SK-N-SH treated with all-trans-retinoic acid at 6 μM for 48 hours (cell line): Measurements from ENCODE around the gene AKAP13.

Source experiments
- ATAC-seq: fragments of 200-7000 bp; cut with Tn5 transposase; 3 replicates; pipeline ENCODE4 v1.9.1; 2020; ENCODE audit warnings: mild to moderate bottlenecking, moderate library complexity
- ARNTL ChIP-seq: fragments of 450-650 bp; formaldehyde crosslinking; IDR thresholded peaks from 2 replicates; pipeline ENCODE4 v1.5.0; 2020; ENCODE audit warnings: low read depth, mild to moderate bottlenecking, moderate library complexity, borderline replicate concordance
- BACH2 ChIP-seq: fragments of 250-450 bp; sonication (Bioruptor Pico); IDR thresholded peaks from 2 replicates; pipeline ENCODE4 v1.9.0; 2021; ENCODE audit warnings: mild to moderate bottlenecking, borderline replicate concordance
- CSDC2 ChIP-seq: fragments of 250-450 bp; sonication (Bioruptor Pico); IDR thresholded peaks from 2 replicates; pipeline ENCODE4 v1.5.0; 2020; ENCODE audit warnings: mild to moderate bottlenecking, moderate library complexity
- ESRRG ChIP-seq: fragments of 250-450 bp; sonication (Bioruptor Pico); IDR thresholded peaks from 2 replicates; pipeline ENCODE4 v1.6.1; 2021; ENCODE audit warnings: mild to moderate bottlenecking
- GLIS3 ChIP-seq: fragments of 250-450 bp; sonication (Bioruptor Pico); IDR thresholded peaks from 2 replicates; pipeline ENCODE4 v1.5.0; 2020; ENCODE audit warnings: mild to moderate bottlenecking, moderate library complexity
- ISL1 ChIP-seq: fragments of 250-450 bp; sonication (Bioruptor Pico); IDR thresholded peaks from 2 replicates; pipeline ENCODE4 v2.1.2; 2022; ENCODE audit warnings: mild to moderate bottlenecking, moderate library complexity
- OSR1 ChIP-seq: fragments of 250-450 bp; sonication (Bioruptor Pico); IDR thresholded peaks from 2 replicates; pipeline ENCODE4 v1.8.0; 2022; ENCODE audit warnings: moderate library complexity, mild to moderate bottlenecking, inconsistent platforms
- PATZ1 ChIP-seq: fragments of 250-450 bp; sonication (Bioruptor Pico); IDR thresholded peaks from 2 replicates; pipeline ENCODE4 v1.8.0; 2020; ENCODE audit warnings: mild to moderate bottlenecking, moderate library complexity, borderline replicate concordance
- PPARA ChIP-seq: fragments of 250-450 bp; sonication (Bioruptor Pico); IDR thresholded peaks from 2 replicates; pipeline ENCODE4 v1.5.0; 2020; ENCODE audit warnings: mild to moderate bottlenecking, borderline replicate concordance
- RARB ChIP-seq: fragments of 250-450 bp; sonication (Bioruptor Pico); IDR thresholded peaks from 2 replicates; pipeline ENCODE4 v1.8.0; 2021; ENCODE audit warnings: mild to moderate bottlenecking, moderate library complexity
- SNAI2 ChIP-seq: fragments of 250-450 bp; sonication (Bioruptor Pico); IDR thresholded peaks from 2 replicates; pipeline ENCODE4 v1.5.0; 2020; ENCODE audit warnings: mild to moderate bottlenecking, moderate library complexity
- TCF4 ChIP-seq: fragments of 250-450 bp; sonication (Bioruptor Pico); IDR thresholded peaks from 2 replicates; pipeline ENCODE4 v1.8.0; 2021; ENCODE audit warnings: mild to moderate bottlenecking, moderate library complexity, borderline replicate concordance
- TOX ChIP-seq: fragments of 250-450 bp; sonication (Bioruptor Pico); IDR thresholded peaks from 2 replicates; pipeline ENCODE4 v1.8.0; 2021; ENCODE audit warnings: mild to moderate bottlenecking, moderate library complexity, borderline replicate concordance
- ZC3H10 ChIP-seq: fragments of 250-450 bp; sonication (Bioruptor Pico); IDR thresholded peaks from 2 replicates; pipeline ENCODE4 v1.5.1; 2021; ENCODE audit warnings: mild to moderate bottlenecking, moderate library complexity
- ZFP3 ChIP-seq: fragments of 250-450 bp; sonication (Bioruptor Pico); IDR thresholded peaks from 2 replicates; pipeline ENCODE4 v1.5.0; 2020; ENCODE audit warnings: mild to moderate bottlenecking, moderate library complexity
- ZFP30 ChIP-seq: fragments of 450-650 bp; formaldehyde crosslinking; IDR thresholded peaks from 2 replicates; pipeline ENCODE4 v1.5.0; 2022; ENCODE audit warnings: mild to moderate bottlenecking, moderate library complexity
- ZNF565 ChIP-seq: fragments of 450-650 bp; formaldehyde crosslinking; conservative IDR thresholded peaks from 2 replicates; pipeline ENCODE4 v1.5.0; 2020; ENCODE audit warnings: low read depth, mild to moderate bottlenecking, moderate library complexity
- ZNF70 ChIP-seq: fragments of 450-650 bp; formaldehyde crosslinking; IDR thresholded peaks from 2 replicates; pipeline ENCODE4 v1.5.0; 2020; ENCODE audit warnings: mild to moderate bottlenecking, moderate library complexity
- TF ChIP-seq, protein P1 (sequence below): fragments of 250-450 bp; sonication (Bioruptor Pico); IDR thresholded peaks from 2 replicates; pipeline ENCODE4 v1.8.0; 2021; ENCODE audit warnings: low read depth, mild to moderate bottlenecking, moderate library complexity, borderline replicate concordance
- TF ChIP-seq, protein P2 (sequence below): fragments of 250-450 bp; sonication (Bioruptor Pico); IDR thresholded peaks from 2 replicates; pipeline ENCODE4 v1.5.0; 2020; ENCODE audit warnings: mild to moderate bottlenecking, moderate library complexity

The AKAP13 gene

GRCh38 chr15:85563328-85563727 lies 182.9 kb downstream of the AKAP13 start:
- ATAC-seq = no peak

DNA sequence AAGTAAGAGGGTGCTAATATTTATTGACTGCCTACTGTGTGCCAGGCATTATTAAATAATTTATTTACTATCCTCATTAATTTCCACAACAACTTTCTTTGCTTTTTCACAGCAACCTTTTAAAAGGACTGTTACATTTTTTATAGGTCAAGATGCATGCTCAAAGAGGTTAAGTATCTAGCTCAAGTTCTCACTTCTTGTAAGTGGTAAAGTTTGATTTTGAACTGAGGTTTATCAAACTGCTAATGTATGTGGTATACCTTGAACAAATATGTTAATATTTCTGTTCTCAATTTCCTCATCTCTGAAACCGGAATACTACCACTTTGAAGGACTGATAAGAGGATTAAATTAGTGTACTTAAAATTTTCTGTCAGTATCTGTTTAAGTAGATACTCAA lies 183.3 kb downstream of the AKAP13 start:
- no peak for ATAC-seq
- no peak for TF ChIP-seq ZNF70 (CRISPR knock-in tag)
- TF ChIP-seq TOX (CRISPR knock-in tag) = no peak
- TF ChIP-seq PPARA (CRISPR knock-in tag) = no peak
- no peak for TF ChIP-seq ZFP3 (CRISPR knock-in tag)
- TF ChIP-seq OSR1 (CRISPR knock-in tag) = no peak
- TF ChIP-seq TCF4 (CRISPR knock-in tag) = no peak
- TF ChIP-seq, protein P1, sequence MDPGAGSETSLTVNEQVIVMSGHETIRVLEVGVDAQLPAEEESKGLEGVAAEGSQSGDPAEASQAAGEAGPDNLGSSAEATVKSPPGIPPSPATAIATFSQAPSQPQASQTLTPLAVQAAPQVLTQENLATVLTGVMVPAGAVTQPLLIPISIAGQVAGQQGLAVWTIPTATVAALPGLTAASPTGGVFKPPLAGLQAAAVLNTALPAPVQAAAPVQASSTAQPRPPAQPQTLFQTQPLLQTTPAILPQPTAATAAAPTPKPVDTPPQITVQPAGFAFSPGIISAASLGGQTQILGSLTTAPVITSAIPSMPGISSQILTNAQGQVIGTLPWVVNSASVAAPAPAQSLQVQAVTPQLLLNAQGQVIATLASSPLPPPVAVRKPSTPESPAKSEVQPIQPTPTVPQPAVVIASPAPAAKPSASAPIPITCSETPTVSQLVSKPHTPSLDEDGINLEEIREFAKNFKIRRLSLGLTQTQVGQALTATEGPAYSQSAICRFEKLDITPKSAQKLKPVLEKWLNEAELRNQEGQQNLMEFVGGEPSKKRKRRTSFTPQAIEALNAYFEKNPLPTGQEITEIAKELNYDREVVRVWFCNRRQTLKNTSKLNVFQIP (CRISPR knock-in tag) = no peak
- no peak for TF ChIP-seq PATZ1

More at GRCh38 chr15:85563328-85563727, 182.9 kb downstream of the AKAP13 start:
- TF ChIP-seq BACH2 (CRISPR knock-in tag) (no peak), ZC3H10 (CRISPR knock-in tag) (no peak), PATZ1 (no peak), TOX (CRISPR knock-in tag) (no peak), ARNTL (CRISPR knock-in tag) (no peak), GLIS3 (CRISPR knock-in tag) (no peak)

- no peak for TF ChIP-seq PPARA (CRISPR knock-in tag)
- no peak for TF ChIP-seq PATZ1
- TF ChIP-seq, protein P2, sequence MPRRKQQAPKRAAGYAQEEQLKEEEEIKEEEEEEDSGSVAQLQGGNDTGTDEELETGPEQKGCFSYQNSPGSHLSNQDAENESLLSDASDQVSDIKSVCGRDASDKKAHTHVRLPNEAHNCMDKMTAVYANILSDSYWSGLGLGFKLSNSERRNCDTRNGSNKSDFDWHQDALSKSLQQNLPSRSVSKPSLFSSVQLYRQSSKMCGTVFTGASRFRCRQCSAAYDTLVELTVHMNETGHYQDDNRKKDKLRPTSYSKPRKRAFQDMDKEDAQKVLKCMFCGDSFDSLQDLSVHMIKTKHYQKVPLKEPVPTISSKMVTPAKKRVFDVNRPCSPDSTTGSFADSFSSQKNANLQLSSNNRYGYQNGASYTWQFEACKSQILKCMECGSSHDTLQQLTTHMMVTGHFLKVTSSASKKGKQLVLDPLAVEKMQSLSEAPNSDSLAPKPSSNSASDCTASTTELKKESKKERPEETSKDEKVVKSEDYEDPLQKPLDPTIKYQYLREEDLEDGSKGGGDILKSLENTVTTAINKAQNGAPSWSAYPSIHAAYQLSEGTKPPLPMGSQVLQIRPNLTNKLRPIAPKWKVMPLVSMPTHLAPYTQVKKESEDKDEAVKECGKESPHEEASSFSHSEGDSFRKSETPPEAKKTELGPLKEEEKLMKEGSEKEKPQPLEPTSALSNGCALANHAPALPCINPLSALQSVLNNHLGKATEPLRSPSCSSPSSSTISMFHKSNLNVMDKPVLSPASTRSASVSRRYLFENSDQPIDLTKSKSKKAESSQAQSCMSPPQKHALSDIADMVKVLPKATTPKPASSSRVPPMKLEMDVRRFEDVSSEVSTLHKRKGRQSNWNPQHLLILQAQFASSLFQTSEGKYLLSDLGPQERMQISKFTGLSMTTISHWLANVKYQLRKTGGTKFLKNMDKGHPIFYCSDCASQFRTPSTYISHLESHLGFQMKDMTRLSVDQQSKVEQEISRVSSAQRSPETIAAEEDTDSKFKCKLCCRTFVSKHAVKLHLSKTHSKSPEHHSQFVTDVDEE = no peak
- no peak for TF ChIP-seq ARNTL (CRISPR knock-in tag)
- TF ChIP-seq CSDC2 (CRISPR knock-in tag) = no peak
- no peak for TF ChIP-seq ZFP3 (CRISPR knock-in tag)
- no peak for TF ChIP-seq RARB (CRISPR knock-in tag)
- TF ChIP-seq ESRRG (CRISPR knock-in tag) = no peak
- no peak for TF ChIP-seq OSR1 (CRISPR knock-in tag)
- no peak for TF ChIP-seq BACH2 (CRISPR knock-in tag)
- TF ChIP-seq GLIS3 (CRISPR knock-in tag) = no peak
- TF ChIP-seq, protein P1 (CRISPR knock-in tag) = no peak
- no peak for TF ChIP-seq ZNF565 (CRISPR knock-in tag)
- TF ChIP-seq TCF4 (CRISPR knock-in tag) = no peak
- no peak for TF ChIP-seq ZFP30 (CRISPR knock-in tag)
- TF ChIP-seq ISL1 = no peak
- TF ChIP-seq ZC3H10 (CRISPR knock-in tag) = no peak
- TF ChIP-seq ZNF70 (CRISPR knock-in tag) = no peak
- no peak for TF ChIP-seq SNAI2 (CRISPR knock-in tag)
- ATAC-seq = no peak
Measured at GRCh38 chr15:85564686-85565085, 184.3 kb downstream of the AKAP13 start.
